Osteoblast (primary cell): ENCODE results near the gene CCDC6. TPM values are rescaled to one million over a fixed set of nuclear protein-coding genes. Genes with fewer than 3 reads are reported as not detected.
A peak's percentile ranks its signal among the peaks of the same experiment; 100 is the strongest.

Experiments used
- DNase-seq: peaks from one replicate; pipeline ENCODE4 v3.0.0; 2011; ENCODE audit warnings: low spot score, mixed read lengths; ENCODE audit not compliant: insufficient read length; ENCODE audit errors: missing footprints
- H2AFZ ChIP-seq: 2 replicates; pipeline ENCODE4 v1.6.0; 2011; ENCODE audit warnings: mild to moderate bottlenecking, low read length
- H3K27ac ChIP-seq: 2 replicates; pipeline ENCODE4 v1.5.1; 2011; ENCODE audit warnings: mild to moderate bottlenecking, low read depth, low read length, moderate library complexity
- H3K27me3 ChIP-seq: 2 replicates; pipeline ENCODE4 v1.6.0; 2012; ENCODE audit warnings: mild to moderate bottlenecking, control low read depth, inconsistent platforms, low read length, moderate library complexity; ENCODE audit not compliant: insufficient read depth
- H3K36me3 ChIP-seq: 2 replicates; pipeline ENCODE4 v1.5.1; 2011; ENCODE audit warnings: mild to moderate bottlenecking, low read length, control low read depth, moderate library complexity; ENCODE audit not compliant: insufficient read depth
- H3K4me1 ChIP-seq: 2 replicates; pipeline ENCODE4 v1.5.1; 2011; ENCODE audit warnings: mild to moderate bottlenecking, low read length, control low read depth, moderate library complexity; ENCODE audit not compliant: insufficient read depth
- H3K4me2 ChIP-seq: 2 replicates; pipeline ENCODE4 v1.6.0; 2011; ENCODE audit warnings: mild to moderate bottlenecking, low read length; ENCODE audit not compliant: insufficient read depth
- H3K4me3 ChIP-seq: fragments of 200-600 bp; sonication (generic); 3 replicates; pipeline ENCODE4 v1.5.1; 2012; ENCODE audit warnings: mild to moderate bottlenecking, low read length, inconsistent platforms; ENCODE audit not compliant: insufficient read depth
- H3K79me2 ChIP-seq: 2 replicates; pipeline ENCODE4 v1.6.0; 2012; ENCODE audit warnings: mild to moderate bottlenecking, low read length, control low read depth, inconsistent platforms; ENCODE audit not compliant: insufficient read depth
- H3K9me3 ChIP-seq: 2 replicates; pipeline ENCODE4 v1.5.1; 2011; ENCODE audit warnings: low read depth, low read length, control low read depth
- H4K20me1 ChIP-seq: 2 replicates; pipeline ENCODE4 v1.6.0; 2012; ENCODE audit warnings: mild to moderate bottlenecking, low read length, control low read depth; ENCODE audit not compliant: insufficient read depth
- CTCF ChIP-seq: IDR thresholded peaks from 2 replicates; pipeline ENCODE4 v1.5.1; 2011; ENCODE audit warnings: mild to moderate bottlenecking, low read depth, low read length, moderate library complexity; ENCODE audit errors: extremely low read depth
- total RNA-seq: library from RNA; depleted of rRNA; stranded (reverse); fragments of >200 nt; gene quantifications from 2 replicates; pipeline ENCODE4 v1.2.3, GENCODE V29; 2012

The CCDC6 gene
- total RNA-seq, 1 donor = 51.8 TPM

DNA sequence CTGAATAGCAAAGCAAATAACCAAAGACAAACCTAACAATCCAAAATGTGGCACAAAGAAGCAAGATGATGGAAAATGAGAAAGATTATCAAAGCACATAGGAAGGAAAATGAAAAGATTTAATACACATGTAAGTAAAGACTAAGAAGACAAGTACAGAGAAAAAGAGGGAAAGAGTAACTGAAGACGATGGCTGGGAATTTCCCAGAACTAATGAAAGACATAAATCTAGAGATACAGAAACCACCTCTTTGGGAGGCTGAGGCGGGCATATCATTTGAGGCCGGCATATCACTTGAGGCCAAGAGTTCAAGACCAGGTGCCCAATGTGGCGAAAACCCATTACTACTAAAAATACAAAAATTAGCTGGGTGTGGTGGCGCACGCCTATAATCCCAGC, 46.8 kb downstream of the CCDC6 start:
- Histone ChIP-seq H3K79me2 (peaks cover 77% of the 10 kb centered on the region), H4K20me1 (peaks cover 61% of the 10 kb centered on the region), H3K4me2 (no peak overlapping the region)

DNA sequence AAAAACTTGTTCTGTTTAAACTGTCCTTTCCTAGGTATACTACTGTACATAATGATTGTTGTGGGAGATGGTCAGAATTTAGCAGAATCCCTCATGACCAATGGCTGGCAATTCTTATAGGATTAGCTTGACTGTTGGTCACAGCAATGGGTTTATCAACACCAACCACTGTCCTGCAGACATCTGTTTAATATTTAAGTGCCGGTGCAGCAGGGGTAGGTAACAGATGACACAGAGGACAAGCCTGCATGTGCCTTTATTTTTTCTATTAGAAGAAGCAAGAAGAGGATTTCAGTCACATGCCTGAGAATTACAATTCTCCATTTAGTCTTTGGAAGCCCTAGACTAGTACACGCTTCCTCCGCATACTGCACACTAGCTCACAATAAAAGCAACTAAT, 48.4 kb downstream of the CCDC6 start:
- no peaks in the 10 kb centered on the region for H3K9me3 ChIP-seq
- H3K4me1 ChIP-seq = peaks cover 7% of the 10 kb centered on the region
- no peak for DNase-seq
- H3K36me3 ChIP-seq = no peaks in the 10 kb centered on the region
- TF ChIP-seq CTCF = no peak
- H3K4me2 ChIP-seq = no peak overlapping the region
- peaks cover 56% of the 10 kb centered on the region for H4K20me1 ChIP-seq
- no peak overlapping the region for H2AFZ ChIP-seq
- H3K27me3 ChIP-seq = no peaks in the 10 kb centered on the region
- no peak overlapping the region for H3K4me3 ChIP-seq
- H3K27ac ChIP-seq = no peak overlapping the region
- peaks cover 71% of the 10 kb centered on the region for H3K79me2 ChIP-seq

More for the DNA sequence above, 46.8 kb downstream of the CCDC6 start:
- no peak for TF ChIP-seq CTCF
- no peak for DNase-seq
- Histone ChIP-seq H3K4me1 (peaks cover 7% of the 10 kb centered on the region), H3K36me3 (no peaks in the 10 kb centered on the region), H3K4me3 (no peak overlapping the region), H3K27ac (no peak overlapping the region), H3K9me3 (no peaks in the 10 kb centered on the region), H3K27me3 (no peaks in the 10 kb centered on the region), H2AFZ (no peak overlapping the region)

DNA sequence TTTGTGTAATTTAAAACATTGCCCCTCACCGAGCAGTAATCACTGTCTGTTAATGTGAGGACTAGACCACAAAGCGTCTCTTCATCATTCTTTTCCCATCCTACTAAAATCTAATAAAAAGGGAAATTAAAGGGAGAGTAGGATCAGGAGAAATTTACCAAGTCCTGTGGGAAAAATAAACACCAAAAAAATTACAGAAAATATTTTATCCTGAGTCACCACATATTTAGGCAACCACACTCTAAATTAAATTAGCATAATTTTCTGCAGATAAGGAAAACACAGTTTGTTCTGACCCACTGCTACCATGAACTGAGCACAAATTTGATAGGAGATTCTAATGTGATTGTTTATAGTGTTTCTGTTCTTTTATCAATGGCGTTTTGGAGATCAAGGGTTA, 49.3 kb downstream of the CCDC6 start:
- DNase-seq = no peak
- TF ChIP-seq CTCF = no peak
- Histone ChIP-seq H3K4me2 (peak overlapping the region; percentile 26), H3K4me1 (peaks cover 7% of the 10 kb centered on the region), H3K4me3 (no peak overlapping the region), H2AFZ (no peak overlapping the region), H3K36me3 (no peaks in the 10 kb centered on the region), H3K9me3 (no peaks in the 10 kb centered on the region), H3K27me3 (no peaks in the 10 kb centered on the region), H3K79me2 (peaks cover 68% of the 10 kb centered on the region), H4K20me1 (peaks cover 51% of the 10 kb centered on the region), H3K27ac (no peak overlapping the region)

- peaks cover 7% of the 10 kb centered on the region for H3K4me1 ChIP-seq
- no peak overlapping the region for H3K27ac ChIP-seq
- H3K4me3 ChIP-seq = no peak overlapping the region
- peaks cover 47% of the 10 kb centered on the region for H4K20me1 ChIP-seq
- no peaks in the 10 kb centered on the region for H3K36me3 ChIP-seq
- H3K79me2 ChIP-seq = peaks cover 61% of the 10 kb centered on the region
- no peaks in the 10 kb centered on the region for H3K9me3 ChIP-seq
- TF ChIP-seq CTCF = no peak
- DNase-seq = no peak
- H3K4me2 ChIP-seq = no peak overlapping the region
- H3K27me3 ChIP-seq = no peaks in the 10 kb centered on the region
- H2AFZ ChIP-seq = no peak overlapping the region
These were observed 50.3 kb downstream of the CCDC6 start for GRCh38 chr10:59856104-59856503.
